OCI-LY3 (cell line): Measurements from ENCODE around the gene RMND5A.

Source experiments
- H2AFZ ChIP-seq: fragments of 200-600, 300-600 bp; shearing (Covaris generic); 2 replicates; pipeline ENCODE4 v1.6.0; 2014; ENCODE audit warnings: antibody characterized with exemption, low read depth, low read length
- H3K27ac ChIP-seq: fragments of 200-600, 300-600 bp; sonication (generic); 2 replicates; pipeline ENCODE4 v1.5.1; 2014; ENCODE audit warnings: mild to moderate bottlenecking, low read length, moderate library complexity, mixed read lengths
- H3K27me3 ChIP-seq: fragments of 200-600, 300-600 bp; sonication (generic); 2 replicates; pipeline ENCODE4 v1.6.1; 2014; ENCODE audit warnings: low read depth, low read length, mixed read lengths
- H3K36me3 ChIP-seq: fragments of 200-600, 300-600 bp; sonication (generic); replicated peaks from 2 replicates; pipeline ENCODE3; 2014; ENCODE audit warnings: low read depth, low read length, mixed read lengths
- H3K4me1 ChIP-seq: fragments of 300-600, 200-600 bp; sonication (generic); 2 replicates; pipeline ENCODE4 v1.6.1; 2014; ENCODE audit warnings: low read length, mixed read lengths
- H3K4me2 ChIP-seq: fragments of 200-600, 300-600 bp; sonication (generic); 2 replicates; pipeline ENCODE4 v1.6.1; 2014; ENCODE audit warnings: low read length, mixed read lengths
- H3K4me3 ChIP-seq: fragments of 300-600, 200-600 bp; sonication (generic); 2 replicates; pipeline ENCODE4 v1.5.1; 2014; ENCODE audit warnings: antibody characterized with exemption, mild to moderate bottlenecking, low read length, moderate library complexity
- H3K79me2 ChIP-seq: fragments of 300-600, 200-600 bp; shearing (Covaris generic); 2 replicates; pipeline ENCODE4 v1.6.1; 2014; ENCODE audit warnings: mild to moderate bottlenecking, low read length, mixed read lengths
- H3K9ac ChIP-seq: fragments of 300-600, 200-600 bp; shearing (Covaris generic); 2 replicates; pipeline ENCODE4 v1.6.0; 2014; ENCODE audit warnings: mild to moderate bottlenecking, low read length, moderate library complexity
- H3K9me3 ChIP-seq: fragments of 200-600, 300-600 bp; shearing (Covaris generic); 2 replicates; pipeline ENCODE4 v1.6.1; 2014; ENCODE audit warnings: low read length, mixed read lengths; ENCODE audit not compliant: insufficient read depth
- H4K20me1 ChIP-seq: fragments of 200-600, 300-600 bp; sonication (generic); 2 replicates; pipeline ENCODE4 v1.6.1; 2016; ENCODE audit warnings: low read length, mixed read lengths; ENCODE audit not compliant: insufficient read depth
- EZH2phosphoT487 ChIP-seq: fragments of 200-600 bp; shearing (Covaris generic); IDR thresholded peaks from 2 replicates; pipeline ENCODE4 v1.6.1; 2018; ENCODE audit warnings: antibody characterized with exemption, mixed run types, low read depth
- TF ChIP-seq, protein P1 (sequence below): fragments of 200-600, 300-600 bp; sonication (generic); IDR thresholded peaks from 2 replicates; pipeline ENCODE4 v1.5.1; 2014; ENCODE audit warnings: antibody characterized with exemption, low read length, low read depth

RMND5A gene

DNA sequence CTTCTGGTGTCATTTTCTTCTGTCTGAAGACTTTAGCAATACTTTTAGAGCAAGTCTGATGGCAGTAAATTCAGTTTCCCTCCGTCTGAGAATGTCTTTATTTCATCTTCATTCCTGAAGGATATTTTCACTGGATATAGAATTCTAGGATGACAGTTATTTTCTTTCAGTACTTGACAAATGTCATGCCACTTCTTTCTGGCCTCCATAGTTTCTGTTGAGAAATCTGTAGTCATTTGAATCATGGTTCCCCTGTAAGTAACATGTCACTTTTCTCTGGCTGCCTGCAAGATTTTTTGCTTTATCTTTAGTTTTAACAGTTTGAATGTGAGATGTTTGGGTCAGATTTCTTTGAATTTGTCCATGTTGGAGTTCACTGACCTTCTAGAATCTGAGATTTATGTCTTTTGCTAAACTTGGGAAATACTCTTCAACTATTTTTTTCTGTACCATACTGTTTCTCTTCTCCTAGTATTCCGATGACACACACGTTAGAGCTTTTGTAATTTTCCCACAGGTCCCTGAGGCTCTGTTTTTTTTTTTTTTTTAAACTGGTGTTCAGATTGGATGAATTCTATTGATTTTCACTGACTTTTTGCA is 30.2 kb downstream of the RMND5A start:
- Histone ChIP-seq H3K4me2 (no peak overlapping the region), H3K36me3 (peaks cover 66% of the 10 kb centered on the region), H4K20me1 (peaks cover 17% of the 10 kb centered on the region; the same call in 1 of the 2 replicates), H3K9ac (no peak overlapping the region), H3K79me2 (peaks cover 50% of the 10 kb centered on the region), H3K27me3 (no peaks in the 10 kb centered on the region), H2AFZ (no peak overlapping the region), H3K4me1 (peaks cover 15% of the 10 kb centered on the region), H3K4me3 (no peak overlapping the region), H3K27ac (no peak overlapping the region), H3K9me3 (peaks cover 7% of the 10 kb centered on the region; the same call in 1 of the 2 replicates)
- TF ChIP-seq, protein P1, sequence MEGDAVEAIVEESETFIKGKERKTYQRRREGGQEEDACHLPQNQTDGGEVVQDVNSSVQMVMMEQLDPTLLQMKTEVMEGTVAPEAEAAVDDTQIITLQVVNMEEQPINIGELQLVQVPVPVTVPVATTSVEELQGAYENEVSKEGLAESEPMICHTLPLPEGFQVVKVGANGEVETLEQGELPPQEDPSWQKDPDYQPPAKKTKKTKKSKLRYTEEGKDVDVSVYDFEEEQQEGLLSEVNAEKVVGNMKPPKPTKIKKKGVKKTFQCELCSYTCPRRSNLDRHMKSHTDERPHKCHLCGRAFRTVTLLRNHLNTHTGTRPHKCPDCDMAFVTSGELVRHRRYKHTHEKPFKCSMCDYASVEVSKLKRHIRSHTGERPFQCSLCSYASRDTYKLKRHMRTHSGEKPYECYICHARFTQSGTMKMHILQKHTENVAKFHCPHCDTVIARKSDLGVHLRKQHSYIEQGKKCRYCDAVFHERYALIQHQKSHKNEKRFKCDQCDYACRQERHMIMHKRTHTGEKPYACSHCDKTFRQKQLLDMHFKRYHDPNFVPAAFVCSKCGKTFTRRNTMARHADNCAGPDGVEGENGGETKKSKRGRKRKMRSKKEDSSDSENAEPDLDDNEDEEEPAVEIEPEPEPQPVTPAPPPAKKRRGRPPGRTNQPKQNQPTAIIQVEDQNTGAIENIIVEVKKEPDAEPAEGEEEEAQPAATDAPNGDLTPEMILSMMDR, result no peak
- no peak for TF ChIP-seq EZH2phosphoT487

DNA sequence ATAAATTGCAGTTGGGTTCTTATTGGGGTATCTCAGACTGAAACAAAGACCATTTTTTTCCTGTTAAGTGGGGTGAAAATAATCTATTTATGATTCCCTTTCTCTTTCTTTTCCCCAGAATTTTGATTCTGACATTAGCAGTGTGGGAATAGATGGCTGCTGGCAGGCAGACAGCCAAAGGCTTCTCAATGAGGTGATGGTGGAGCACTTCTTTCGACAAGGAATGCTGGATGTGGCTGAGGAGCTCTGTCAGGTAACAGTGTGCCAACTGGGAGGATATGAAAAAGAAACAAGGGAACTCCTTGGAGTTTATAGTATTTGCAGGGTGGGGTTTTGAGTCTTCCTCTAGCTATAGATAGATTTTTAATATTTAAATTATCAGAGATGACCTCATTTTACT is 31.7 kb downstream of the RMND5A start:
- Histone ChIP-seq H3K4me3 (no peak overlapping the region), H3K4me2 (no peak overlapping the region), H3K9ac (no peak overlapping the region), H3K36me3 (peaks cover 69% of the 10 kb centered on the region), H3K27me3 (no peaks in the 10 kb centered on the region), H4K20me1 (peaks cover 11% of the 10 kb centered on the region; the same call in 1 of the 2 replicates), H3K4me1 (peaks cover 12% of the 10 kb centered on the region), H3K79me2 (peaks cover 37% of the 10 kb centered on the region), H3K9me3 (peaks cover 7% of the 10 kb centered on the region; the same call in 1 of the 2 replicates), H2AFZ (no peak overlapping the region), H3K27ac (no peak overlapping the region)
- no peak for TF ChIP-seq EZH2phosphoT487
- TF ChIP-seq, protein P1, result no peak

DNA sequence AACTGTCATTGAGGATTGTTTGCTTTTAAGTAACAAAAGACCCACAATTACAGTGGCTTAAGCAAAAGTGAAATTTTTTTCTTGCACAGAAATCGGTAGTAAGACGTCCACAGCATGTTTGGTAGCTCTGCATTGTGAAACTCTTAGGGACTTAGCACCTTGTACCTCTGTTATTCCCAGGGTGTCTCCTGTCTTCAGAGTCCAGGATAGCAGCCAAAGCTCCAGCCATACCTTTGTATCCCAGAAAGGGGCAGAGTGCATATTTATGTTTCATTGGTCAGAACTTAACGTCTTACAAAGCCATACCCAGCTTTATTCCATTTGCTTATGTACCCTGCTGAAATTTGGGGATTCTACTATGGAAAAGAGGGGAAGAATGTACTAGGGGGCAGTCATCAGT is 32.8 kb downstream of the RMND5A start:
- no peak overlapping the region for H3K4me3 ChIP-seq
- no peaks in the 10 kb centered on the region for H3K27me3 ChIP-seq
- H3K27ac ChIP-seq, result no peak overlapping the region
- H2AFZ ChIP-seq, result no peak overlapping the region
- H3K79me2 ChIP-seq, result peaks cover 32% of the 10 kb centered on the region
- H3K9me3 ChIP-seq, result peaks cover 7% of the 10 kb centered on the region; the same call in 1 of the 2 replicates
- H3K36me3 ChIP-seq, result peaks cover 63% of the 10 kb centered on the region
- TF ChIP-seq EZH2phosphoT487, result no peak
- TF ChIP-seq, protein P1, result no peak
- no peak overlapping the region for H3K9ac ChIP-seq
- H3K4me2 ChIP-seq, result no peak overlapping the region
- H4K20me1 ChIP-seq, result peaks cover 7% of the 10 kb centered on the region; the same call in 1 of the 2 replicates
- H3K4me1 ChIP-seq, result peaks cover 4% of the 10 kb centered on the region

DNA sequence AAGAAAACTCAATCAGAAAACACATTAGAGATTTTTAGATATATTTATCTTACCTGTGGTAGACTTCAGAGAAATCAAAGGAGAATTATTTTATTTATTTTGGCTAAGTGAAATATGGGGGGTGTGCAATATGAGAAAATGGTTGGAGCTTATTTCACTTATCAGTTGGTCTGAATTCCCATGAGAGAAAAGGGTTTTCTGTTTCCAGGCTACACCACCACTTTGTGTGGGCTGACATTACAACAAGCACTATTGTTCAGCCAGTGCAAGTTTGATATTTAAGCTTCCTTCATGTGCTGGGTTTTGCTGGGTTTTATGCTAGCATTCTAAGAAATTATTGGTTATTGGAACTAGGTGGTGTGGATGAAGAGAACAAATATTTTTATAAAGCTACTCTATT is 33.5 kb downstream of the RMND5A start:
- peaks cover 59% of the 10 kb centered on the region for H3K36me3 ChIP-seq
- H3K9ac ChIP-seq, result no peak overlapping the region
- no peak overlapping the region for H3K27ac ChIP-seq
- no peak overlapping the region for H2AFZ ChIP-seq
- TF ChIP-seq EZH2phosphoT487, result no peak
- TF ChIP-seq, protein P1, result no peak
- no peak overlapping the region for H3K4me3 ChIP-seq
- H3K4me2 ChIP-seq, result no peak overlapping the region
- no peaks in the 10 kb centered on the region for H3K4me1 ChIP-seq
- H4K20me1 ChIP-seq, result peaks cover 9% of the 10 kb centered on the region; the same call in 1 of the 2 replicates
- H3K27me3 ChIP-seq, result no peaks in the 10 kb centered on the region
- H3K79me2 ChIP-seq, result peaks cover 31% of the 10 kb centered on the region
- H3K9me3 ChIP-seq, result peaks cover 7% of the 10 kb centered on the region; the same call in 1 of the 2 replicates
